NCI-H2196 (cell line): ENCODE measurements around the gene CHRM4.

Experiments
- DNase-seq: peaks from one replicate; lab custom pipeline; 2025; ENCODE audit not compliant: unreplicated experiment; lab: John Stamatoyannopoulos, UW

Gene CHRM4

GRCh38 chr11:46402957-46403902, 11.7 kb upstream of the CHRM4 start:
- DNase-seq, result no peak

- DNase-seq, result no peak
These were observed 6.0 kb upstream of the CHRM4 start for GRCh38 chr11:46397526-46397925.

GRCh38 chr11:46393759-46394158, 2.2 kb upstream of the CHRM4 start:
- no peak for DNase-seq

GRCh38 chr11:46393231-46393616, 1.6 kb upstream of the CHRM4 start:
- no peak for DNase-seq

- peak; percentile 51 for DNase-seq
These were observed 1.1 kb upstream of the CHRM4 start for GRCh38 chr11:46392421-46393230.

GRCh38 chr11:46391186-46391577, 394 bp downstream of the CHRM4 start:
- DNase-seq, result no peak

- DNase-seq, result no peak
These were observed 1.0 kb downstream of the CHRM4 start for GRCh38 chr11:46390331-46391171.

- DNase-seq, result peak; percentile 53
These were observed 1.9 kb downstream of the CHRM4 start for GRCh38 chr11:46389450-46390330.

- no peak for DNase-seq
These were observed 2.7 kb downstream of the CHRM4 start for GRCh38 chr11:46388619-46389449.

- no peak for DNase-seq
These were observed 3.5 kb downstream of the CHRM4 start for GRCh38 chr11:46387919-46388618.

GRCh38 chr11:46387456-46387855, 4.1 kb downstream of the CHRM4 start:
- DNase-seq, result no peak

GRCh38 chr11:46386674-46387073, 4.9 kb downstream of the CHRM4 start:
- DNase-seq, result no peak

GRCh38 chr11:46386005-46386578, 5.5 kb downstream of the CHRM4 start:
- DNase-seq, result no peak

- DNase-seq, result no peak
These were observed 6.2 kb downstream of the CHRM4 start for GRCh38 chr11:46385169-46386004.

- DNase-seq, result no peak
These were observed 7.4 kb downstream of the CHRM4 start for GRCh38 chr11:46383974-46384701.

- no peak for DNase-seq
These were observed 8.2 kb downstream of the CHRM4 start for GRCh38 chr11:46383404-46383758.
